Suprapubic skin (tissue), 3 donors: Measurements from ENCODE around the gene KCNJ6.

ENCODE experiments used
- CTCF ChIP-seq, 2 donors: fragments of 200-600 bp in 1 of 2; fragments of 450-650 bp in 1 of 2; sonication (generic) in 1 of 2; IDR thresholded peaks; one replicate each; pipeline ENCODE4 v1.5.1; 2016 to 2019; ENCODE audit warnings: antibody characterized with exemption in 2 of 2, mild to moderate bottlenecking in 1 of 2, moderate library complexity in 1 of 2
- EP300 ChIP-seq: sonication (generic); formaldehyde crosslinking; IDR thresholded peaks from one replicate; pipeline ENCODE4 v1.6.1; 2017; ENCODE audit warnings: antibody characterized with exemption

GRCh38 chr21:37878946-37879660, 37.2 kb downstream of the KCNJ6 start:
- TF ChIP-seq CTCF (IDR thresholded peaks at IDR 0.05) (no peak), EP300 (no peak)
